Measurements from ENCODE around the gene CNGA1. TPM values are rescaled to one million over a fixed set of nuclear protein-coding genes. Genes with fewer than 3 reads are reported as not detected.
"Not testable (repeated sequence)": the region's sequence is repeated elsewhere in the genome, so short reads cannot be mapped to it uniquely, and the experiment has no call there.

Gene CNGA1
- total RNA-seq, 3 donors from 2014 or later, result 2.2 to 17.8 (median 5.4) TPM

DNA sequence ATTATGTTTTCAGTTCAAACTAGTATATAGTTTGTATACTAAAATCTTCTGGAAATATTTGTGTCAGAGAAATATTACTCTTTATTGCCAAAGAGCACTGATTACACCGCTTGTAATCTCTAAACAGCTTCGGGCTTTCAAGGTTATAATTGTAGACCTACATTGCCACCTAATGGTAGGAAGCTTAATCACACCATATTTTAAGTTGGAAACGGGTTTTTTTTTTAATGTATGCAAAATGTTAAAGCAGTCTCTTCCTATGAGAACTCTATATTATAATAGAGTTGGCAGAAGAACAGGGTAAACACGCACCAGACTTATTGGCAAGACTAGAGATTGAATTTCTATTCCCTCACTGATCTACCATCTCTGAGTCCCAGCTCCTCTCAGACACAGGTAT, 82.6 kb downstream of the CNGA1 start:
- intact Hi-C loops (cut with DNase I, micrococcal nuclease), result loop anchor here in 1 of 2 donors (10.0 kb wide), 1 partner anchor 249 kb away; no protein-coding TSS in a partner anchor
- peak; percentile 66 for ATAC-seq

DNA sequence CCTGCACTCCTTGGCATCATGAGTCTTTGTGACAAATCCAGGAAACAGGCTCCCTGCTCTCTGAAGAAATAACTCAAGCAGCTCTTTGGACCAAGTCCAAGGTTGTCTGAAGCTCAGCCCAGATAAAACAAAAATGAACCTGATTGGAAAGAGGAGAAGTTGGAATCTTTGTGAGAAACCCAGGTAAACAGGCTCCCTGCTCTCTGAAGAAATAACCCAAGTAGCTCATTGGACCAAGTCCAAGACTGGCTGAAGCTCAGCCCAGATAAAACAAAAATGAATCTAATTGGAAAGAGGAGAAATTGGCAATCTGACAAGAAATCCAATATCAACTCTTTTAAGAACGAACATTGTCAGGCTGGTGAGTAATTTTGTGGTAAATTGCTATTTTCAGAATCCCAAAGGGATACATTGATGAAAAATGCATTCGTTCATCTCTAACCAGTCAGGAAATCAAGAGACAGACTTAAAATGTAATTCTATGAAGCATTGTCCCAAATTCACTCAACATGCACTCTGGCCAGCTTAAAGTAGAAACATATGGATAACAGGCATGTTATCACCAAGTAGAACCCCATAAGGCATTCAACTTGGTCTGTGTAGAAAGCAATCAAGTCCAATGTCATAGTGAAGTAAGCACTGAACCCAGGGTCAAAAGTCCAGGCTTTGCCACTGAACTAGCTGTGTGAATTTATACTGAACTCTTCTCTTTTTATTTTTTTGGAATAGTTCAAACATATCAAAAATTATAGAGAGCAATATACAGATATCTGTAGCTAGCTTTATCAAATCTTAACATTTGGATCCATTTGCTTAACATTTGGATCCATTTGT, 85.3 kb downstream of the CNGA1 start:
- TF ChIP-seq, protein P1, sequence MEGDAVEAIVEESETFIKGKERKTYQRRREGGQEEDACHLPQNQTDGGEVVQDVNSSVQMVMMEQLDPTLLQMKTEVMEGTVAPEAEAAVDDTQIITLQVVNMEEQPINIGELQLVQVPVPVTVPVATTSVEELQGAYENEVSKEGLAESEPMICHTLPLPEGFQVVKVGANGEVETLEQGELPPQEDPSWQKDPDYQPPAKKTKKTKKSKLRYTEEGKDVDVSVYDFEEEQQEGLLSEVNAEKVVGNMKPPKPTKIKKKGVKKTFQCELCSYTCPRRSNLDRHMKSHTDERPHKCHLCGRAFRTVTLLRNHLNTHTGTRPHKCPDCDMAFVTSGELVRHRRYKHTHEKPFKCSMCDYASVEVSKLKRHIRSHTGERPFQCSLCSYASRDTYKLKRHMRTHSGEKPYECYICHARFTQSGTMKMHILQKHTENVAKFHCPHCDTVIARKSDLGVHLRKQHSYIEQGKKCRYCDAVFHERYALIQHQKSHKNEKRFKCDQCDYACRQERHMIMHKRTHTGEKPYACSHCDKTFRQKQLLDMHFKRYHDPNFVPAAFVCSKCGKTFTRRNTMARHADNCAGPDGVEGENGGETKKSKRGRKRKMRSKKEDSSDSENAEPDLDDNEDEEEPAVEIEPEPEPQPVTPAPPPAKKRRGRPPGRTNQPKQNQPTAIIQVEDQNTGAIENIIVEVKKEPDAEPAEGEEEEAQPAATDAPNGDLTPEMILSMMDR (IDR thresholded peaks at IDR 0.05), result no peak
- ATAC-seq (no peak), DNase-seq (no peak)
- Histone ChIP-seq H3K4me1 (ENCODE audit: low read depth) (no peaks in the 10 kb centered on the region), H3K36me3 (ENCODE audit: low read depth) (no peaks in the 10 kb centered on the region), H3K4me3 (no peak overlapping the region), H3K9me3 (no peaks in the 10 kb centered on the region)
- intact Hi-C loops (cut with DNase I, micrococcal nuclease), result loop anchor here in 1 of 2 donors (10.0 kb wide), 1 partner anchor 246 kb away; no protein-coding TSS in a partner anchor

More for the DNA sequence above, 82.6 kb downstream of the CNGA1 start:
- Histone ChIP-seq H3K9me3 (no peaks in the 10 kb centered on the region), H3K36me3 (ENCODE audit: low read depth) (no peaks in the 10 kb centered on the region), H3K4me3 (no peak overlapping the region), H3K4me1 (ENCODE audit: low read depth) (no peaks in the 10 kb centered on the region)
- no peak for DNase-seq
- TF ChIP-seq, protein P1 (IDR thresholded peaks at IDR 0.05), result peak; percentile 35

DNA sequence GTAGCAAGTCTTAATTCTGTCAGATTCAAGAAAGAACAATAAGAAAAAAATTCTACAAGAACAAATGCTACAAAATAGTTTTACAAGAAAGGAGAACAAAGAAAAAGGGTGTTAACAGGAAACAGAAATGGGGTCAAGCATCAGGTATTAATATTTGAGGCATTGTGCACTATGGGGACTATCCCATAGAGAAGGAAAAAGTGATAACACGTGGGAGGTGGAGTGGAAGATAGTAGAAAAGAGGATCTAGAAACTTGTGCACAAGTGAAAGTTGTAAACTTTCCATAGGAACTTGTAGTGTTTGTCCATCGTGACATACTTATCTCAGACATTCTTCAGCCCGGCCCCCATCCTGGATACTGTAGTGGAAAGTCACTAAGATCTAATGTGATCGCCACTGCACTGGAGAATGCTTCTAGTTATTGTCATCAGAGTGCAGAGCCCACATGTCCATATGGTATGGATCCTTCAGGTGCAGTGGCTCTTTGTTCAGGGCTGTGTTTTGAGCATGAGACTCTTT, 86.7 kb downstream of the CNGA1 start:
- H3K4me3 ChIP-seq, result no peak overlapping the region
- H3K36me3 ChIP-seq (ENCODE audit: low read depth), result no peaks in the 10 kb centered on the region
- intact Hi-C loops (cut with DNase I, micrococcal nuclease), result loop anchor here in 1 of 2 donors (5.0 to 10.0 kb wide), 2 partner anchors 158 to 245 kb away; no protein-coding TSS in a partner anchor
- DNase-seq (no peak), ATAC-seq (no peak)
- H3K9me3 ChIP-seq, result no peaks in the 10 kb centered on the region
- H3K4me1 ChIP-seq (ENCODE audit: low read depth), result no peaks in the 10 kb centered on the region
- TF ChIP-seq, protein P1 (IDR thresholded peaks at IDR 0.05), result no peak

DNA sequence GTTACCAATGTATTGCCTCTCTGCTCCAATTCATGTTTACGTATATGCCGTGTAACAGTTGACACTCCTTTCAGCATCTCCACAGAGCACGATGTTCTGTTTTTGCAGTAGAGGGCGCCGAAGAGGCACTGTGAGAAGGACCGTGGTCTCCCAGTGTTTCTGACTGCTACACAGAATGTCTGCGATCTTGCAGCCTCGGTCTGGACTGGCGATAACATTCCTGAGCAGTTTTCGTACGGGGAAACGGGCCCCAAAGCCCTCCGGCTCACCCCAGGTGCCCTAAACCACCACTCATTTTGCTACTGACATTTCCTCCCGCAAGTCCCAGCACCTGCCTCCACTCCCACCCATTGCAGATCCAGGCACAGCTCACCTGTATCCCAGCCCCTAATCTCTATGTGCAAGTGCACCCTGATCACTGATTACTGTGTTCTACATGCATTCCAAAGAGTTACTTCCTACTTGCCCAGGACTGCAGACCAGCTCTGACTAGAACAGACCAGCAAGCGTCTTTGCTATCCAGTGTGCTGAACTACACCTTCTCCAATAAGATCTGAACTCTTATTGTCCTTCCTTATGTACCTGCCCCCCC, 89.7 kb downstream of the CNGA1 start:
- DNase-seq (peak in 2 of 3 donors; percentile 50 to 64), ATAC-seq (peak; percentile 96)
- TF ChIP-seq, protein P1 (IDR thresholded peaks at IDR 0.05), result peak; percentile 45
- H3K4me3 ChIP-seq, result no peak overlapping the region
- H3K9me3 ChIP-seq, result no peaks in the 10 kb centered on the region
- H3K36me3 ChIP-seq (ENCODE audit: low read depth), result no peaks in the 10 kb centered on the region
- H3K4me1 ChIP-seq (ENCODE audit: low read depth), result no peaks in the 10 kb centered on the region
- intact Hi-C loops (cut with DNase I, micrococcal nuclease), result loop anchor here in 1 of 2 donors (5.0 kb wide), 1 partner anchor 161 kb away; no protein-coding TSS in a partner anchor

DNA sequence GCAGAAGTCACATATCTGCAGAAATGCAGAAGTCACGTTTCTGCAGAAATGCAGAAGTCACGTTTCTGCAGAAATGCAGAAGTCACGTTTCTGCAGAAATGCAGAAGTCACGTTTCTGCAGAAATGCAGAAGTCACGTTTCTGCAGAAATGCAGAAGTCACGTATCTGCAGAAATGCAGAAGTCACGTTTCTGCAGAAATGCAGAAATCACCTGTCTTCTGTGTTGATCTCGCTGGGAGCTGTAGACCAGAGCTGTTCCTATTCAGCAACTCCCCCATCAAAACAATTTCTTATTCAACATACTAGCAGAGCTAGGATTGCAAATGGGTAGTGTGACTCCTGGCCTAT, 93.2 kb downstream of the CNGA1 start:
- H3K9me3 ChIP-seq; ATAC-seq; H3K4me3 ChIP-seq; DNase-seq; H3K36me3 ChIP-seq (ENCODE audit: low read depth); H3K4me1 ChIP-seq (ENCODE audit: low read depth); intact Hi-C loops (cut with DNase I, micrococcal nuclease): not testable (repeated sequence)

DNA sequence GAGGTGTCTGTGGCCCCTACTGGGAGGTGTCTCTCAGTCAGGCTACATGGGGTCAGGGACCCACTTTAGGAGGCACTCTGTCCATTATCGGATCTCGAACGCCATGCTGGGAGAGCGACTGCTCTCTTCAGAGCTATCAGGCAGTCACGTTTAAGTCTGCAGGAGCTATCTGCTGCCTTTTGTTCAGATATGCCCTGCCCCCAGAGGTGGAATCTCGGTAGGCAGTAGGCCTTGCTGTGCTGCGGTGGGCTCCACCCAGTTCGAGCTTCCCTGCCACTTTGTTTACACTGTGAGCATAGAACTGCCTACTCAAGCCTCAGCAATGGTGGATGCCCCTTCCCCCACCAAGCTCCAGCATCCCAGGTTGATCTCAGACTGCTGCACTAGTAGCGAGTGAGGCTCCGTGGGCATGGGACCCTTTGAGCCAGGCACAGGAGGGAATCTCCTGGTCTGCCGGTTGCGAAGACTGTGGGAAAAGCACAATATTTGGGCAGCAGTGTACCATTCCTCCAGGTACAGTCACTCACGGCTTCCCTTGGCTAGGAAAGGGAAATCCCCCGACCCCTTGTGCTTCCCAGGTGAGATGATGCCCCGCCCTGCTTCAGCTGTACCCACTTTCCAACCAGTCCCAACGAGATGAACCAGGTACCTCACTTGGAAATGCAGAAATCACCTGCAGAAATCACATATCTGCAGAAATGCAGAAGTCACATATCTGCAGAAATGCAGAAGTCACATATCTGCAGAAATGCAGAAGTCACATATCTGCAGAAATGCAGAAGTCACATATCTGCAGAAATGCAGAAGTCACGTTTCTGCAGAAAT, 93.8 kb downstream of the CNGA1 start:
- H3K4me3 ChIP-seq; H3K36me3 ChIP-seq (ENCODE audit: low read depth); H3K9me3 ChIP-seq; H3K4me1 ChIP-seq (ENCODE audit: low read depth); intact Hi-C loops (cut with DNase I, micrococcal nuclease); ATAC-seq; DNase-seq: not testable (repeated sequence)

DNA sequence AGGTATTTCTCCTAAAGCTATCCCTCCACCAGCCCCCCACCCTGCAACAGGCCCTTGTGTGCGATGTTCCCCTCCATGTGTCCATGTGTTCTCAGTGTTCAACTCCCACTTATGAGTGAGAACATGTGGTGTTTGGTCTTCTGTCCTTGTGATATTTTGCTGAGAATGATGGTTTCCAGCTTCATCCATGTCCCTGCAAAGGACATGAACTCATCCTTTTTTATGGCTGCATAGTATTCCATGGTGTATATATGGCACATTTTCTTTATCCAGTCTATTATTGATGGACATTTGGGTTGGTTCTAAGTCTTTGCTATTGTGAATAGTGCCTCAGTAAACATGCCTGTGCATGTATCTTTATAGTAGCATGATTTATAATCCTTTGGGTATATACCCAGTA, 99.3 kb downstream of the CNGA1 start:
- intact Hi-C loops (cut with DNase I, micrococcal nuclease); DNase-seq; H3K4me1 ChIP-seq (ENCODE audit: low read depth); ATAC-seq; H3K9me3 ChIP-seq; H3K36me3 ChIP-seq (ENCODE audit: low read depth); H3K4me3 ChIP-seq: not testable (repeated sequence)
